Neuronal stem cell (in vitro differentiated cells): ENCODE data around the gene GRIN3B.

Experiments used
- DNase-seq: peaks from one replicate; pipeline ENCODE4 v3.0.0-alpha.2; 2013; ENCODE audit warnings: low spot score
- H2AFZ ChIP-seq: one replicate; pipeline ENCODE4 v1.6.1; 2013; ENCODE audit warnings: mild to moderate bottlenecking, low read length, inconsistent platforms
- H2AK5ac ChIP-seq: 2 replicates; pipeline ENCODE4 v1.6.1; 2013; ENCODE audit warnings: low read depth, mild to moderate bottlenecking, inconsistent platforms, low read length, moderate library complexity, mixed read lengths
- H2BK120ac ChIP-seq: 2 replicates; pipeline ENCODE4 v1.6.1; 2013; ENCODE audit warnings: low read depth, mild to moderate bottlenecking, inconsistent platforms, low read length, moderate library complexity, mixed read lengths
- H2BK12ac ChIP-seq: one replicate; pipeline ENCODE4 v1.6.1; 2013; ENCODE audit warnings: low read length, inconsistent platforms
- H2BK15ac ChIP-seq: 2 replicates; pipeline ENCODE4 v1.6.1; 2013; ENCODE audit warnings: mild to moderate bottlenecking, low read length, inconsistent platforms, mixed read lengths
- H2BK5ac ChIP-seq: one replicate; pipeline ENCODE4 v1.6.1; 2013; ENCODE audit warnings: inconsistent platforms, mild to moderate bottlenecking, low read length, moderate library complexity
- H3K14ac ChIP-seq: one replicate; pipeline ENCODE4 v1.6.1; 2013; ENCODE audit warnings: low read length, inconsistent platforms
- H3K18ac ChIP-seq: 2 replicates; pipeline ENCODE4 v1.6.1; 2013; ENCODE audit warnings: low read length, inconsistent platforms
- H3K23ac ChIP-seq: 2 replicates; pipeline ENCODE4 v1.6.1; 2013; ENCODE audit warnings: low read depth, mild to moderate bottlenecking, mixed read lengths, low read length, inconsistent platforms; ENCODE audit not compliant: poor library complexity
- H3K27ac ChIP-seq: replicated peaks from 3 replicates; pipeline ENCODE4 v1.5.1; 2013; ENCODE audit warnings: low read length, inconsistent platforms
- H3K27me3 ChIP-seq, 3 experiments: 2 replicates each; pipeline ENCODE4 v1.6.1; 2013; ENCODE audit warnings: low read length in 3 of 3, mild to moderate bottlenecking in 2 of 3, inconsistent platforms in 1 of 3, low read depth in 1 of 3, mixed read lengths in 1 of 3, moderate library complexity in 1 of 3; ENCODE audit not compliant: control insufficient read depth in 3 of 3, insufficient read depth in 3 of 3
- H3K36me3 ChIP-seq, 2 donors: replicated peaks in 1 of 2; 2 replicates each; pipeline ENCODE4 v1.6.1; 2013; ENCODE audit warnings: low read length in 2 of 2; ENCODE audit not compliant: control insufficient read depth in 2 of 2, insufficient read depth in 2 of 2
- H3K4ac ChIP-seq: 2 replicates; pipeline ENCODE4 v1.6.1; 2013; ENCODE audit warnings: inconsistent platforms, mild to moderate bottlenecking, low read length, moderate library complexity
- H3K4me1 ChIP-seq, 2 donors: 1 replicate in 1 of 2; 2 replicates in 1 of 2; pipeline ENCODE4 v1.6.1; 2013; ENCODE audit warnings: low read length in 2 of 2, low read depth in 1 of 2; ENCODE audit not compliant: control insufficient read depth in 2 of 2, insufficient read depth in 1 of 2
- H3K4me2 ChIP-seq: one replicate; pipeline ENCODE4 v1.6.1; 2013; ENCODE audit warnings: mild to moderate bottlenecking, low read length, inconsistent platforms; ENCODE audit not compliant: insufficient read depth, poor library complexity, severe bottlenecking
- H3K4me3 ChIP-seq, 2 donors: 2 replicates each; pipeline ENCODE4 v1.5.1; 2013; ENCODE audit warnings: low read length in 2 of 2, mild to moderate bottlenecking in 2 of 2, inconsistent platforms in 1 of 2, moderate library complexity in 1 of 2
- H3K79me1 ChIP-seq: one replicate; pipeline ENCODE4 v1.6.1; 2013; ENCODE audit warnings: low read depth, mild to moderate bottlenecking, inconsistent platforms, low read length, moderate library complexity
- H3K9ac ChIP-seq: one replicate; pipeline ENCODE4 v1.6.1; 2013; ENCODE audit warnings: mild to moderate bottlenecking, low read depth, low read length, inconsistent platforms; ENCODE audit not compliant: poor library complexity
- H3K9me3 ChIP-seq, 2 donors: replicated peaks in 1 of 2; 2 replicates each; pipeline versions ENCODE3 to v1.6.1; 2013; ENCODE audit warnings: low read length in 2 of 2, mild to moderate bottlenecking in 2 of 2, inconsistent platforms in 1 of 2, low read depth in 1 of 2, mixed read lengths in 1 of 2, moderate library complexity in 1 of 2; ENCODE audit not compliant: control insufficient read depth in 2 of 2, insufficient read depth in 1 of 2
- H4K8ac ChIP-seq: one replicate; pipeline ENCODE4 v1.6.1; 2013; ENCODE audit warnings: low read depth, mild to moderate bottlenecking, inconsistent platforms, low read length, moderate library complexity
- H4K91ac ChIP-seq: one replicate; pipeline ENCODE4 v1.6.1; 2013; ENCODE audit warnings: low read length, low read depth, mild to moderate bottlenecking, inconsistent platforms; ENCODE audit not compliant: poor library complexity
- WGBS, 2 donors: extraction: QIAGEN DNeasy Blood & Tissue Kit; methylation state at CpG; one replicate each; pipeline ENCODE4 v1.1.7; 2013; ENCODE audit warnings: missing lambda C conversion rate in 2 of 2, mixed read lengths in 1 of 2; ENCODE audit not compliant: insufficient read length in 2 of 2, insufficient replicate concordance in 1 of 2; ENCODE audit errors: extremely low coverage in 2 of 2; 5-methylcytosine and 5-hydroxymethylcytosine counted together

The GRIN3B gene

GRCh38 chr19:953445-954271, 46.6 kb upstream of the GRIN3B start:
- H3K36me3 ChIP-seq, result peaks cover 0 to 3% of the 10 kb centered on the region in 2 donors
- H2AK5ac ChIP-seq, result peak overlapping the region; percentile 95
- H2AFZ ChIP-seq, result no peak overlapping the region
- no peak overlapping the region for H3K4me3 ChIP-seq
- no peak overlapping the region for H3K9ac ChIP-seq
- H2BK12ac ChIP-seq, result peak overlapping the region; percentile 47
- H4K91ac ChIP-seq, result peak overlapping the region; percentile 72
- no CpG with 5 or more reads among the region's 33 CpGs for WGBS, 2 donors
- H3K23ac ChIP-seq, result peak overlapping the region; percentile 55
- H2BK120ac ChIP-seq, result peak overlapping the region; percentile 94
- H3K4me1 ChIP-seq, result peaks cover 35 to 38% of the 10 kb centered on the region in 2 donors
- no peaks in the 10 kb centered on the region for H3K27me3 ChIP-seq
- H2BK15ac ChIP-seq, result peak overlapping the region; percentile 71
- DNase-seq, result no peak
- no peaks in the 10 kb centered on the region for H3K9me3 ChIP-seq
- peak overlapping the region; percentile 96 for H3K18ac ChIP-seq
- peaks cover 18% of the 10 kb centered on the region for H3K79me1 ChIP-seq
- H3K27ac ChIP-seq, result peak overlapping the region; percentile 96
- H3K4ac ChIP-seq, result peak overlapping the region; percentile 76
- peak overlapping the region; percentile 8 for H3K14ac ChIP-seq
- H3K4me2 ChIP-seq, result peak overlapping the region; percentile 25
- no peak overlapping the region for H4K8ac ChIP-seq
- H2BK5ac ChIP-seq, result peak overlapping the region; percentile 96

- H3K14ac ChIP-seq, result peak overlapping the region; percentile 38
- H3K79me1 ChIP-seq, result peaks cover 20% of the 10 kb centered on the region
These were observed 45.9 kb upstream of the GRIN3B start for GRCh38 chr19:954272-954671.

GRCh38 chr19:954672-955494, 45.3 kb upstream of the GRIN3B start:
- Histone ChIP-seq H4K8ac (peak overlapping the region; percentile 33), H3K79me1 (peaks cover 24% of the 10 kb centered on the region), H3K4me2 (no peak overlapping the region), H3K23ac (peak overlapping the region; percentile 65), H3K27ac (peak overlapping the region; percentile 96), H3K36me3 (peaks cover 8 to 15% of the 10 kb centered on the region in 2 donors), H2AFZ (no peak overlapping the region), H2AK5ac (peak overlapping the region; percentile 95), H2BK12ac (peak overlapping the region; percentile 91), H3K18ac (peak overlapping the region; percentile 96), H3K9me3 (no peaks in the 10 kb centered on the region), H3K4me1 (peaks cover 35 to 41% of the 10 kb centered on the region in 2 donors), H2BK5ac (peak overlapping the region; percentile 96), H3K27me3 (no peaks in the 10 kb centered on the region), H2BK120ac (peak overlapping the region; percentile 100), H4K91ac (peak overlapping the region; percentile 30), H3K4me3 (no peak overlapping the region), H3K4ac (peak overlapping the region; percentile 93), H3K14ac (peak overlapping the region; percentile 38), H2BK15ac (peak overlapping the region; percentile 71), H3K9ac (peak overlapping the region; percentile 73)
- no peak for DNase-seq
- WGBS, 2 donors, result no CpG with 5 or more reads among the region's 43 CpGs

More at GRCh38 chr19:954272-954671, 45.9 kb upstream of the GRIN3B start:
- no peak overlapping the region for H4K8ac ChIP-seq
- H3K4me1 ChIP-seq, result peaks cover 35 to 38% of the 10 kb centered on the region in 2 donors
- H3K9me3 ChIP-seq, result no peaks in the 10 kb centered on the region
- H3K18ac ChIP-seq, result peak overlapping the region; percentile 96
- H2BK12ac ChIP-seq, result peak overlapping the region; percentile 47
- H3K36me3 ChIP-seq, result peaks cover 4 to 9% of the 10 kb centered on the region in 2 donors
- peak overlapping the region; percentile 44 for H3K9ac ChIP-seq
- H3K23ac ChIP-seq, result peak overlapping the region; percentile 65
- no peak overlapping the region for H3K4me3 ChIP-seq
- peak overlapping the region; percentile 96 for H3K27ac ChIP-seq
- no peaks in the 10 kb centered on the region for H3K27me3 ChIP-seq
- peak overlapping the region; percentile 30 for H4K91ac ChIP-seq
- peak overlapping the region; percentile 95 for H2AK5ac ChIP-seq
- peak overlapping the region; percentile 71 for H2BK15ac ChIP-seq
- no CpG with 5 or more reads among the region's 14 CpGs for WGBS, 2 donors
- no peak for DNase-seq
- H3K4me2 ChIP-seq, result no peak overlapping the region
- H2BK5ac ChIP-seq, result peak overlapping the region; percentile 96
- peak overlapping the region; percentile 93 for H3K4ac ChIP-seq
- H2AFZ ChIP-seq, result no peak overlapping the region
- peak overlapping the region; percentile 100 for H2BK120ac ChIP-seq
